ENCODE measurements around the gene CCDC8. TPM values are rescaled to one million over a fixed set of nuclear protein-coding genes. Genes with fewer than 3 reads are reported as not detected.

The CCDC8 gene
- total RNA-seq, 6 donors from 2014 or later: 6.0 to 14.3 (median 8.3) TPM

GRCh38 chr19:46407856-46408663 lies 5.3 kb downstream of the CCDC8 start:
- 30 to 33% methylated on average over 18 to 23 of the region's 23 CpGs for WGBS, 2 donors
- TF ChIP-seq POLR2AphosphoS5 (IDR thresholded peaks at IDR 0.05): no peak
- TF ChIP-seq EP300 (IDR thresholded peaks at IDR 0.05): no peak
- no peak for TF ChIP-seq POLR2A (IDR thresholded peaks at IDR 0.05)
- TF ChIP-seq CTCF (IDR thresholded peaks at IDR 0.05): no peak
- Histone ChIP-seq H3K27me3 (peaks cover 0 to 16% (median 8%) of the 10 kb centered on the region in 4 donors), H3K27ac (peak overlapping the region in 3 of 4 donors; percentile 26 to 56 (median 48)), H3K4me3 (peak overlapping the region in 1 of 4 donors; percentile 22), H3K36me3 (no peaks in the 10 kb centered on the region), H3K4me1 (peaks cover 17 to 59% (median 31%) of the 10 kb centered on the region in 4 donors), H3K9me3 (no peaks in the 10 kb centered on the region)
- DNase-seq (no peak), ATAC-seq (ENCODE audit: low FRiP score in 2 of 2) (no peak)

- H3K27me3 ChIP-seq: peaks cover 0 to 7% (median 4%) of the 10 kb centered on the region in 4 donors
- no peak for DNase-seq
- no peak overlapping the region for H3K27ac ChIP-seq
- H3K4me3 ChIP-seq: no peak overlapping the region
- H3K9me3 ChIP-seq: no peaks in the 10 kb centered on the region
- WGBS, 2 donors: 0 to 19% methylated on average over 6 of the region's 6 CpGs
- peaks cover 17 to 50% (median 31%) of the 10 kb centered on the region in 4 donors for H3K4me1 ChIP-seq
- no peak for TF ChIP-seq POLR2AphosphoS5 (IDR thresholded peaks at IDR 0.05)
- no peak for TF ChIP-seq POLR2A (IDR thresholded peaks at IDR 0.05)
- TF ChIP-seq CTCF (IDR thresholded peaks at IDR 0.05): no peak
- TF ChIP-seq EP300 (IDR thresholded peaks at IDR 0.05): no peak
- no peaks in the 10 kb centered on the region for H3K36me3 ChIP-seq
- no peak for ATAC-seq (ENCODE audit: low FRiP score in 2 of 2)
Measured at GRCh38 chr19:46406976-46407375, 6.4 kb downstream of the CCDC8 start.

GRCh38 chr19:46404753-46405468 lies 8.5 kb downstream of the CCDC8 start:
- peak in 1 of 2 donors; percentile 49 for ATAC-seq (ENCODE audit: low FRiP score in 2 of 2)
- Histone ChIP-seq H3K4me1 (peaks cover 17 to 39% (median 26%) of the 10 kb centered on the region in 4 donors), H3K4me3 (peak overlapping the region in 3 of 4 donors; percentile 27 to 47 (median 45)), H3K36me3 (no peaks in the 10 kb centered on the region), H3K27me3 (peaks cover 0 to 7% (median 4%) of the 10 kb centered on the region in 4 donors), H3K27ac (peak overlapping the region in 3 of 4 donors; percentile 17 to 54 (median 51)), H3K9me3 (no peaks in the 10 kb centered on the region)
- WGBS, 2 donors: 18 to 25% methylated on average over 38 to 41 of the region's 41 CpGs
- peak; percentile 38 to 46 for DNase-seq
- TF ChIP-seq CTCF (IDR thresholded peaks at IDR 0.05) (peak in 2 of 6 experiments; percentile 13 to 15), POLR2AphosphoS5 (IDR thresholded peaks at IDR 0.05) (no peak), EP300 (IDR thresholded peaks at IDR 0.05) (no peak), POLR2A (IDR thresholded peaks at IDR 0.05) (no peak)

GRCh38 chr19:46404055-46404752 lies 9.2 kb downstream of the CCDC8 start:
- 5 to 6% methylated on average over 23 to 35 of the region's 36 CpGs for WGBS, 2 donors
- H3K27me3 ChIP-seq: peaks cover 0 to 7% (median 4%) of the 10 kb centered on the region in 4 donors
- H3K36me3 ChIP-seq: no peaks in the 10 kb centered on the region
- peak overlapping the region in 3 of 4 donors; percentile 27 to 47 (median 45) for H3K4me3 ChIP-seq
- peak; percentile 50 to 75 for ATAC-seq (ENCODE audit: low FRiP score in 2 of 2)
- H3K9me3 ChIP-seq: no peaks in the 10 kb centered on the region
- peak overlapping the region; percentile 17 to 54 (median 38) for H3K27ac ChIP-seq
- TF ChIP-seq CTCF (IDR thresholded peaks at IDR 0.05) (no peak), POLR2A (IDR thresholded peaks at IDR 0.05) (no peak), POLR2AphosphoS5 (IDR thresholded peaks at IDR 0.05) (no peak), EP300 (IDR thresholded peaks at IDR 0.05) (no peak)
- DNase-seq: peak; percentile 40 to 86
- peaks cover 17 to 35% (median 25%) of the 10 kb centered on the region in 4 donors for H3K4me1 ChIP-seq

All from upper lobe of left lung (tissue), 6 donors.